Measurements from ENCODE around the gene DHH. TPM values are rescaled to one million over a fixed set of nuclear protein-coding genes. Genes with fewer than 3 reads are reported as not detected.
"Not testable (repeated sequence)": the region's sequence is repeated elsewhere in the genome, so short reads cannot be mapped to it uniquely, and the experiment has no call there.

Gene DHH
- total RNA-seq = 0.41 TPM

GRCh38 chr12:49094160-49094974 is at the start of gene DHH:
Gene DHH (minus strand): TSS chr12:49094801. CDS start chr12:49094512, 289 bp downstream.
- FAIRE-seq = no peak
- peak in 1 of 2 donors; percentile 47 for DNase-seq (ENCODE audit: low spot score in 2 of 2)

DNA sequence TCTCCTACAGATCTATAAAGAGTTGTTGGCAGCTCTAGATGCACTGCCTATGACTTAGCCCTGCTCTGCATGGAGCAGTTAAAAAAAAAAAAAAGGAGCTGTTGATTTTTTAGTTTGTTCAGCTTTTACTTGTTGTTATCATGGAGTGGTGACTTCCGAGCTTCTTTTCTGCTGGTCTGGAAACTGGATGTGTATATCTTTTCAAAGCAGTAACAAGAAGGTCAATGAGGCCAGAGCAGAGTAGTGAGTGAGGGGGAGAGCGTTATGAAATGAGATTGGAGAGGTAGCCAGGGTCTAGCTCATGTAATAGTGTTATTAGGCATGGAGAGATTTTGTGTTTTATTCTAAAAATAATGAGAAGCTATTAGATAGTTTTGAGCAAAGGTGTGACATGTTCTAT is 49.8 kb upstream of the DHH start:
- FAIRE-seq (no peak), DNase-seq (ENCODE audit: low spot score in 2 of 2) (no peak)

DNA sequence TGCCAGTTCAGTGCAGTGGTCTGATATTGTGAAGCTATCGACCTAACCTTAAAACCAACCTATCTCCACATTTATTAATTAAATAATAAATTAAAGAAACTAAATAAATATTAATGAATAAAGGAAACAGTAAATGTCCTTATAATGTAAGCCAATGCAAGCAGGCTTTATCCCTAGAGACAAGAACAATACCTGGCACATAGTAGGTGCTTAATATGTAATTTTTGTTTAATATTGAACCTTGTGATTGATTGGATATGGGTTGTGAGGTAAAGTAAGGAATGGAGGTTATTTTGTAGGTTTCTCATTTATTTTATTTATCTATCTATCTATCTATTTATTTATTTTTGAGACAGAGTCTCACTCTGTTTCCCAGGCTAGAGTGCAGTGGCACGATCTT is 44.4 kb upstream of the DHH start:
- FAIRE-seq (no peak), DNase-seq (ENCODE audit: low spot score in 2 of 2) (no peak)

- DNase-seq (ENCODE audit: low spot score in 2 of 2) (no peak), FAIRE-seq (no peak)
These were observed 44.0 kb upstream of the DHH start for GRCh38 chr12:49138587-49138986.

DNA sequence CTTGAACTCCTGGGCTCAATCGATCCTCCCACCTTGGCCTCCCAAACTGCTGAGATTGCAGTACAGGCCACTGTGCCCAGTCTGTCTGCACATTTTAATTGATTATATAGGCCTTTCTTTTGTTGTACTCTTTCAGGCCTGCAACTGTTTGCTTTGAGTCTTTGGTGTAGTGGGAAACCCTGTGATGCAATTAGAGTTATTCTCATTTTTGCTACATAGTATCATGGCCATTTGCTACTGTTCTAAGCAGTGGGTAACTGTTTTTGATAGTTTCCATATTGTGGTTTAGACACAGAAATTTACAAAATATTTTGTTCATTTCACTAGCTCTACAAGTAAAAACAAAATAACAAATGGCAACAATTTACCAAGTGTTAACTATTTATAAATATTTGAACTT is 42.9 kb upstream of the DHH start:
- no peak for FAIRE-seq
- no peak for DNase-seq (ENCODE audit: low spot score in 2 of 2)

GRCh38 chr12:49136997-49137396 is 42.4 kb upstream of the DHH start:
- not testable (repeated sequence) for DNase-seq (ENCODE audit: low spot score in 2 of 2); FAIRE-seq

DNA sequence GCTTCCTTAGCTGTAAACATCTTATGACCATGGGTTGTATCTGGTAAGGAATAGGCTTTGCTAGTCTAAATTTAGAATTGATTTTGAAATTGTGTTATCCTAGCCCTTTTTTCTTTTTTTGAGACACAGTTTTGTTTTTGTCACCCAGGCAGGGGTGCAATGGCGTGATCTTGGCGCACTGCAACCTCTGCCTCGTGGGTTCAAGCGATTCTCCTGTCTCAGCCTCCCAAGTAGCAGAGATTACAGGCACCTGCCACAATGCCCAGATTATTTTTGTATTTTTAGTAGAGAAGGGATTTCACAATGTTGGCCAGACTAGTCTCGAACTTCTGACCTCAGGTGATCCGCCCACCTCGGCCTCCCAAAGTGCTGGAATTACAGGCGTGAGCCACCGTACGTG is 39.0 kb upstream of the DHH start:
- FAIRE-seq = no peak

GRCh38 chr12:49133014-49133413 is 38.4 kb upstream of the DHH start:
- FAIRE-seq = no peak

More for the DNA sequence above, 39.0 kb upstream of the DHH start:
- no peak for DNase-seq (ENCODE audit: low spot score in 2 of 2)

DNA sequence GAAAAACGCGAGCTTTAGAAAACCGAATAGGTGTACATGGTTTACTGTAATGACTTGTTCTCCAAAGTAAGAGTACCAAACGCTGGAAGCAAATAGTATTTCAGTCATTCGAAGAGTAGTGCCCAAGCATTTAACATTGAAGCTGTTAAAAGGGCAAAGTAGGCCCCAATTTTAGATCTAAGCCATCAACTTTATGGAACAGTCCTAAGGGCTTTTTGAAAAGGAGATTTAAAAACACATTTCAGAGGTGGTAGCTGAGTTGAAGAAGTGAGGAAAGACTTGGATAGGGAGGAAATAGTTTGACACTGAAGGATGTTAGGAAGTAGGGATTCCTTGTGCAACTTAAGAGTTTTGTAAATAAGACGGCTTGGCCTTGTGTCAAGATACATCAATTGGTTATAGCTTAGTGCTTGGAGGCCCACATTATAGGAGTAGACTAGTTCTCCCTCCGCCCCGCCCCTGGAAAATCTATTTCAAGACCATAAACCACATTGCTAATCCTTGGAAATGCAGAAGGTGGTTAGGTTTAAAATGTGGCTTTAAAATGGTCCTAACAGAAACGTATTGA is 37.4 kb upstream of the DHH start:
- no peak for FAIRE-seq

More at GRCh38 chr12:49133014-49133413, 38.4 kb upstream of the DHH start:
- DNase-seq (ENCODE audit: low spot score in 2 of 2) = no peak

DNA sequence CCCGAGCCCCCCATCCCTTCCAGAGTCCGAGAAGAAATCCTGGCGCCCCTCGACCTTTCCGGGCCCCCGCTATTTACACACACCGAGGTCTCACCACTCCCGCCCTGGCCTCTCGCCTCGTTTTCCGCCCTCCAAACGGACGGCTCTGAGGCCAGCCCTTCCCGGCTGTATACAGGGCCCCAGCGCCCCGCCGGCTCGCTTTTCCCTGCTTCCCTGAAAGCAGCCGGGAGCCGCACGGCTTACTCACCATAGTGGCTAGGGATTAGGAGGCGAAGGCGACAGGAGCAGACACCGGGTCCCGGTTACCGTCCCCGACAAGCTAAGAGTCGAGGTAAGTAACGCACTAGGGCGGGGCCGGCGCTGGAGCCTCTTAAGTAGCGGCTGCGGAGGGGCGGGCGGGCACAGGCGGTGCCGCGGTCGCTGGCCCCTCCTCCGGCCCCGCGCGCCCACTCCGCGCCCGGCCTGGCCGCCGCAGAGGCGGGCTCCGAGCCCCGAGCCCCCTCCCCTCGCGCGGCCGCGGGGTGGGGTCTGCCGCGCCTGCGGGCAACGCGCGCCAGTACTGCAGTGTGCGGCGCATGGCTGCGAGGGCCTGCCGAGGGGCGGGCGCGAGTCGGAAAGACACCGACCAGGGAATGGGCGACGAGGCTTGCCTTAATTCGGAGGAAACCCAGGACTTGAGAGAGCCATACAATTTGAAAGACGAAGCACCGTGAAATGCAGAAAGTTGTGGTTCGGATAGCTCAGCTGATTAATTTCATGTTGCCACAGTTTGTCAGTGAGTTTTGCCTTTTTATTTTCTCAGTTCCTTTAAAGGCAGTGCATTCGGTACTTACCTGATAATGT is 36.7 kb upstream of the DHH start, which contains the start of gene TUBA1B:
TUBA1B (minus strand) TSS at position 345 of the 843 bp plus-strand sequence; CDS start at position 250, 95 bp downstream.
- DNase-seq (ENCODE audit: low spot score in 2 of 2) = peak; percentile 94 to 95
- no peak for FAIRE-seq

More for the DNA sequence above, 37.4 kb upstream of the DHH start:
- peak; percentile 23 to 24 for DNase-seq (ENCODE audit: low spot score in 2 of 2)

DNA sequence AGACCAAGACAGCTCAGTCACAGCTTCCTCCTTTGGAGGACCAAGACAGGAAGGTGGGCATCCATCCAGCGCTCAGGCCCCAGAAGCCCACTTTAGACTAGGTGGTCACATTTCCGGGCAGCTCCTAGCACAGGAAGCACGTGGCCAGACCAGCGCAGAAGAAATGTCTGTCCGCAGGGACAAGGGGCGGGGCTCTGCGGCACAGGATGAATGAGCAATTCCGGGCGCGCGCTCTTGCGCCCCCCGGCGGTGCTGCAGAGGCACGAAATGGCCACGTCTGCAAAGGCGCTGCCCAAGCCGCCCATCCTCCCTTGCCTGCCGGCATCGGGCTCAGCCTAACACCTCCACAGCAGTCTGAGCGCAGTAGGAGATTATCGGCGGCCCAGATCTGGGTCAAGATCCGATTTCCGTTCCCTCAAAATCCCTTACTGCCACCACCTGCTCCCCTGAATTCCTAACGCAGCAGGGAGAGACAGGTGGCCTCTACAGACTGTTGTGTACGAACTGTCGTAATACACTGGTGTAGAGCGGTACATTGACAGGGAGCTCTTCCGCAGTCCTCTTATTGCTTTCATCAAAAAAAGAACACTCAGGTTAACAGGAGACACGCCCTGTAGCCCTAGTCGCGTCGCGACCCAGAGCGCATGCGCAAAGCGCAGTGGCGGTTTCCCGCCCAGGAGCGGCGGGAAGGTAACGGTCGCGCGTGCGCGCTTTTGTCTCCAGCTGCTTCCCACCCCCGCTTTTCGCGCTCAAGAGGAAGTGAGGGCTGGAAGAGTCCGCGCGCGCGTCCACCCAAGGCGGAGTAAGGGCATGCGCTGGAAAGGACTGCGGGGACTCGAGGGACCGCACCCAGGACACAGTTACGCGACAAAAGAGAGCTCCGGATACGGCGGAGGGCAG is 35.8 kb upstream of the DHH start:
- DNase-seq (ENCODE audit: low spot score in 2 of 2) = peak; percentile 77 to 85
- FAIRE-seq = no peak

- DNase-seq (ENCODE audit: low spot score in 2 of 2) (peak in 1 of 2 donors; percentile 23), FAIRE-seq (no peak)
These were observed 34.9 kb upstream of the DHH start for GRCh38 chr12:49129332-49130150.

DNA sequence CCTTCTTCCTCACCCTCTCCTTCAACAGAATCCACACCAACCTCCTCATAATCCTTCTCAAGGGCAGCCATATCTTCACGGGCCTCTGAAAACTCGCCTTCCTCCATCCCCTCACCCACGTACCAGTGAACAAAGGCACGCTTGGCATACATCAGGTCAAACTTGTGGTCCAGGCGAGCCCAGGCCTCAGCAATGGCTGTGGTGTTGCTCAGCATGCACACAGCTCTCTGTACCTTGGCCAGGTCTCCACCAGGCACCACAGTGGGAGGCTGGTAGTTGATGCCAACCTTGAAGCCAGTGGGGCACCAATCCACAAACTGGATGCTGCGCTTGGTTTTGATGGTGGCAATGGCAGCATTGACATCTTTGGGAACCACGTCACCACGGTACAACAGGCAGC is 33.4 kb upstream of the DHH start:
- not testable (repeated sequence) for DNase-seq (ENCODE audit: low spot score in 2 of 2); FAIRE-seq

DNA sequence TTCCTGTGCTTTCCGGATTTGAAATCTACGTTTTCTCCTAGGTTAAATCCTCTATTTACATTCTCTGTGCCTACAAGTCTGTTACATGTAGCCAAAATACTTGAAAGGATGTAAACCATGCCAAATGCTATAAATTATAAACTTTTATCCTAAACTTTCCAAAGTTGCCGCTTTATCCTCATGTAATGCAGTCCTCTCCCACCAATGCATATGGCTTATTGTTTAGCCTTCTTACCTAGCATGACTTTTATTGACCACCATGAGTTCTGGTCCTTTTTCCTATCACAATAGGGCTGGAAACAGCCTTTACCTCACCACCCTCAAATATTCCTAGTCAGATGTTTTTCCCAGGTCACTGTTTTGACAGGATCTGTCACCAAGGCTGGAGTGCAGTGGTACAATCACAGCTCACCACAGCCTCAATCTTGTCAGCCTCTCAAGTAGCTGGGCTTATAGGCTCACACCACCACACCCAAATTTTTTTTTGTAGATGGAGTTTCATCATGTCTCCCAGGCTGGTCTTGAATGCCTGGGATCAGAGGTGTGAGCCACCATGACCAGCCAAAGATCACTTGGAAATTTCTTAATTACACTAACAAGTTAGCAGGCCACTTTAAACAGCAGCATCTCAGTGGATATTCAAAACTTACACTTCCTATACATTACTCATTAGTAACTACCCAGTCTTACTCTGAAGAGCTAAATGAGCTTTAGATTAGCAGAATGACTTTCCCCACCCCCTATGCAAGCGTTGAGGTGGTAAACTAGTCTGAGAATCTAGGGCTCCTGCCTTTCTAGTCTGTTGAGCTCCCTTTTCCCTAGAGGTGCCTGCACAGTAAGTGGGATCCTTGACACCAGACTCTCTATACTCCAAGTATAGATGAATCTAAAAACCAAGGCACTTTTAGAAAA is 32.5 kb upstream of the DHH start:
- DNase-seq (ENCODE audit: low spot score in 2 of 2) (no peak), FAIRE-seq (no peak)

- FAIRE-seq (no peak), DNase-seq (ENCODE audit: low spot score in 2 of 2) (peak; percentile 33 to 77)
These were observed 26.6 kb upstream of the DHH start for GRCh38 chr12:49121047-49121696.

DNA sequence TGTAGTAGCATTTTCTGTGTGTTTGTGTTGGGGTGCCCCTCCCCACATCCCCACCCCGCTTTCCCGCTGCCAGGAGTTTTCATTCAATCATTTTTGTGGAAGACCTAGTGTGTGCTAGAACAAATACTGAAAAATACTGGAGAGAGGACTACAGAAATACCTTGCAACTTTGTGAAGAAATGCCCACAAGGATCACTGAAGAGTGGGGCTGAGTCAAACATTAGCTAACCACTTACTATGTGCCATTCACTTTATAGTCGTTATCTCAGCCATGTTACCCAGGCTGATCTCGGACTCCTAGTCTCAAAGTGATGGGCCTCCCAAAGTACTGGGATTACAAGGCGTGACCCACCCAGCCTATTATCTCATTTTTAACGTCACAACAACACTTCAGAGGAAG is 16.6 kb upstream of the DHH start:
- DNase-seq (ENCODE audit: low spot score in 2 of 2) = no peak
- no peak for FAIRE-seq

DNA sequence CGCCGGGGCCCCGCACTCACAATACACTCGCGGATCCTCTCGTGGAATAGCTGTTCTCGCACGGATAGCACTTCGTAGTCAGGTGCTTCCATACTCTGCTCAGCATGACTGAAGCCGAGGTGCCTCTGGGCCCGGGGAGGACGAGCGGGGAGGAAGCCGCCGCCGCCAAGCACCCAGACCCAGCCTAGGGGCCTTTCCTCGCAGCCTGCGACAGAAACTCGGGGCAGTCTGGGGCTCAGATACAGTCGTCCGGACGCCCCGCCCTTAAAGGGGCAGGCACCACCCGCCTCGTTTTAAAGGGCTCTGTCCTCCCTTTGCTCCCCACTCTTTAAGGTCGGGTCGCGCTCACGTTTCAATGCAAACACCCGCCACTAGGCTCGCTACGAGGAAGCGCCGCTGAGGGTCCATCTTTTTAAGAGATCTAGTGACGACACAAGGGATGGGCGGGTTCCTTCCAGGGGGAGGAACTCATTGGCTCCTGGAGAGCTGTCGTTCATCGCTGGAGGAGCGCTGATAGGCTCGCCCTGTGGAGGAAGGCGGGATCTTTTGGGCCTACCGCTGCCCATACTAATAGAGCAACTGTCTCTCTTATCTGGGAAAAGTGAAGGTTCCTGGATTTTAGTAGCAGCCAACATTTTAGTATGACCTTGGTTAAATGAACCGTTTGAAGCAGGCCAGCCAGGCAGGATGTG is 16.0 kb upstream of the DHH start, which contains the start of gene LMBR1L:
LMBR1L (minus strand) TSS at position 384 of the 692 bp plus-strand sequence; CDS start at position 92, 292 bp downstream.
- DNase-seq (ENCODE audit: low spot score in 2 of 2) (peak; percentile 93 to 99), FAIRE-seq (peak; percentile 81)

All from frontal cortex (tissue), 4 donors.